CD14-positive monocyte (primary cell): ENCODE data around the gene GRIK4. TPM values are rescaled to one million over a fixed set of nuclear protein-coding genes. Genes with fewer than 3 reads are reported as not detected.

ENCODE experiments used
- DNase-seq, 3 donors: peaks; one replicate each; pipeline ENCODE4 v3.0.0-alpha.2; 2011 to 2022
- H2AFZ ChIP-seq: 2 replicates; pipeline ENCODE4 v1.6.0; 2012; ENCODE audit warnings: mild to moderate bottlenecking, low read depth, low read length, inconsistent platforms; ENCODE audit not compliant: insufficient read depth, poor library complexity, severe bottlenecking
- H3K27ac ChIP-seq, 2 donors: 1 replicate in 1 of 2; 2 replicates in 1 of 2; pipeline ENCODE4 v1.5.1; 2012 to 2013; ENCODE audit warnings: low read length in 2 of 2, control low read depth in 1 of 2, inconsistent platforms in 1 of 2, low read depth in 1 of 2, mild to moderate bottlenecking in 1 of 2
- H3K27me3 ChIP-seq, 2 donors: one replicate each; pipeline versions ENCODE4 v1.6.0 to v1.6.1; 2011 to 2013; ENCODE audit warnings: low read length in 2 of 2; ENCODE audit not compliant: control insufficient read depth in 2 of 2, insufficient read depth in 2 of 2
- H3K36me3 ChIP-seq, 2 donors: replicated peaks in 1 of 2; 1 replicate in 1 of 2; 2 replicates in 1 of 2; pipeline versions ENCODE4 v1.5.1 to v1.6.1; 2012 to 2013; ENCODE audit warnings: low read length in 2 of 2, control low read depth in 1 of 2, inconsistent platforms in 1 of 2, mild to moderate bottlenecking in 1 of 2; ENCODE audit not compliant: insufficient read depth in 2 of 2, control insufficient read depth in 1 of 2
- H3K4me1 ChIP-seq, 2 donors: 1 replicate in 1 of 2; 2 replicates in 1 of 2; pipeline versions ENCODE4 v1.5.1 to v1.6.1; 2012 to 2013; ENCODE audit warnings: low read length in 2 of 2, control low read depth in 1 of 2, inconsistent platforms in 1 of 2, mild to moderate bottlenecking in 1 of 2, moderate library complexity in 1 of 2; ENCODE audit not compliant: insufficient read depth in 2 of 2, control insufficient read depth in 1 of 2
- H3K4me2 ChIP-seq: replicated peaks from 2 replicates; pipeline ENCODE3; 2012; ENCODE audit warnings: low read length, moderate library complexity, mild to moderate bottlenecking; ENCODE audit not compliant: poor library complexity, severe bottlenecking; ENCODE audit errors: extremely low read depth
- H3K4me3 ChIP-seq, 3 experiments: fragments of 200-600 bp in 1 of 3; sonication (generic) in 1 of 3; replicated peaks in 1 of 3; 1 replicate in 2 of 3; 2 replicates in 1 of 3; pipeline ENCODE4 v1.5.1; 2011 to 2013; ENCODE audit warnings: low read length in 3 of 3, mild to moderate bottlenecking in 3 of 3, control low read depth in 2 of 3, low read depth in 2 of 3, inconsistent platforms in 1 of 3, moderate library complexity in 1 of 3
- H3K79me2 ChIP-seq: 2 replicates; pipeline ENCODE4 v1.6.0; 2012; ENCODE audit warnings: mild to moderate bottlenecking, control low read depth, inconsistent platforms, low read length, moderate library complexity; ENCODE audit not compliant: insufficient read depth
- H3K9ac ChIP-seq: 2 replicates; pipeline ENCODE4 v1.6.0; 2017; ENCODE audit warnings: low read length, mild to moderate bottlenecking; ENCODE audit not compliant: insufficient read depth, poor library complexity, severe bottlenecking
- H3K9me3 ChIP-seq, 2 donors: replicated peaks in 1 of 2; 1 replicate in 1 of 2; 2 replicates in 1 of 2; pipeline versions ENCODE4 v1.5.1 to v1.6.1; 2012 to 2013; ENCODE audit warnings: low read length in 2 of 2, control low read depth in 1 of 2; ENCODE audit not compliant: control insufficient read depth in 1 of 2, insufficient read depth in 1 of 2
- H4K20me1 ChIP-seq: 2 replicates; pipeline ENCODE4 v1.6.0; 2012; ENCODE audit warnings: mild to moderate bottlenecking, low read length, control low read depth, moderate library complexity; ENCODE audit not compliant: insufficient read depth
- H3K27ac Mint-ChIP-seq, 7 donors: one replicate each; pipeline ENCODE4 v1.8.0; 2020; ENCODE audit warnings: mild to moderate bottlenecking in 7 of 7, mixed read lengths in 7 of 7, moderate library complexity in 6 of 7, inconsistent platforms in 2 of 7
- H3K27me3 Mint-ChIP-seq, 3 donors: one replicate each; pipeline ENCODE4 v1.8.0; 2021 to 2022; ENCODE audit warnings: low read depth in 3 of 3, mild to moderate bottlenecking in 3 of 3, mixed read lengths in 3 of 3, moderate library complexity in 3 of 3, inconsistent platforms in 1 of 3
- H3K36me3 Mint-ChIP-seq, 2 donors: one replicate each; pipeline ENCODE4 v1.8.0; 2020; ENCODE audit warnings: mixed read lengths in 2 of 2, inconsistent platforms in 1 of 2, mild to moderate bottlenecking in 1 of 2
- H3K4me1 Mint-ChIP-seq: one replicate; pipeline ENCODE4 v1.8.0; 2020; ENCODE audit warnings: mild to moderate bottlenecking, mixed read lengths
- H3K4me3 Mint-ChIP-seq, 2 donors: one replicate each; pipeline ENCODE4 v1.8.0; 2020; ENCODE audit warnings: mild to moderate bottlenecking in 2 of 2, mixed read lengths in 2 of 2, moderate library complexity in 1 of 2
- H3K9me3 Mint-ChIP-seq, 7 donors: one replicate each; pipeline ENCODE4 v1.8.0; 2020 to 2022; ENCODE audit warnings: mixed read lengths in 7 of 7, mild to moderate bottlenecking in 6 of 7, moderate library complexity in 6 of 7, inconsistent platforms in 2 of 7
- WGBS: methylation state at CpG from one replicate; pipeline ENCODE4 v1.1.5; 2013; ENCODE audit warnings: missing lambda C conversion rate; ENCODE audit not compliant: insufficient coverage; 5-methylcytosine and 5-hydroxymethylcytosine counted together
- intact Hi-C, 2 donors: fragments of 100-400 bp; cut with micrococcal nuclease; formaldehyde crosslinking; loops; one replicate each; pipeline versions ENCODE4 v1.15.0 to v1.15.1; 2023
- polyA plus RNA-seq, 3 donors: library from polyadenylated mRNA; depleted of rRNA in 1 of 3; unstranded in 2 of 3; stranded (reverse) in 1 of 3; fragments of 300-500 nt in 2 of 3; fragments of >200 nt in 1 of 3; fragmentation: Illumina TruSeq in 2 of 3; gene quantifications; 1 replicate in 2 of 3; 2 replicates in 1 of 3; pipeline ENCODE4 v1.2.3, GENCODE V29; 2012 to 2021
- TF ChIP-seq, protein P1 (sequence below): fragments of 200-600 bp; IDR thresholded peaks from one replicate; pipeline ENCODE4 v1.8.0; 2022; ENCODE audit warnings: antibody characterized with exemption, mild to moderate bottlenecking

Gene GRIK4
- polyA plus RNA-seq, 3 donors, result not detected

DNA sequence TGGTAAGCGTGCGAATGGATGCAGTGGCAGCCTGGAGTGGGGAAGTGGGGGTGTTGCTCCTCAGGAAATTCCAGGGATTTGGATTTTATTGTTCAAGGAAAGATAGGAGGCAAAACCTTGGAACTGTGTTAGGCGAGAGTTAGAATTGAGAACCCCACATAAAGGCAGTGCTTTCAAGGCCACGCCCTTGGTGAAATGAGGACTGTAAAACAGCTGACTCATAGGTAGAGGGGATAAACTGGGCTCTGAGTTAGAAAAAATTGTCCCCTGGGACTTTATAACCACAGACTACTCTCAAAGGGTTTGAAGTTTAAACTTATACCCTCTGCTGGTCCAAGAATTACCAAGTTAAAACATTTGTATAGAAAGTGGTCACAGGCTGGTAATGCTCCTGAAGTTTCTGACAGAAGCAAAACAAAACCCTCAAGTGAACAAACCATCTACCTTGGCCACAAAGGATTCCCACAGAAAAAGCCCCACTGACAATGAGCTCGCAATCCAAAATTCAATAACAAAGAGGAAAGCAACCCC is 262.0 kb downstream of the GRIK4 start:
- TF ChIP-seq, protein P1, sequence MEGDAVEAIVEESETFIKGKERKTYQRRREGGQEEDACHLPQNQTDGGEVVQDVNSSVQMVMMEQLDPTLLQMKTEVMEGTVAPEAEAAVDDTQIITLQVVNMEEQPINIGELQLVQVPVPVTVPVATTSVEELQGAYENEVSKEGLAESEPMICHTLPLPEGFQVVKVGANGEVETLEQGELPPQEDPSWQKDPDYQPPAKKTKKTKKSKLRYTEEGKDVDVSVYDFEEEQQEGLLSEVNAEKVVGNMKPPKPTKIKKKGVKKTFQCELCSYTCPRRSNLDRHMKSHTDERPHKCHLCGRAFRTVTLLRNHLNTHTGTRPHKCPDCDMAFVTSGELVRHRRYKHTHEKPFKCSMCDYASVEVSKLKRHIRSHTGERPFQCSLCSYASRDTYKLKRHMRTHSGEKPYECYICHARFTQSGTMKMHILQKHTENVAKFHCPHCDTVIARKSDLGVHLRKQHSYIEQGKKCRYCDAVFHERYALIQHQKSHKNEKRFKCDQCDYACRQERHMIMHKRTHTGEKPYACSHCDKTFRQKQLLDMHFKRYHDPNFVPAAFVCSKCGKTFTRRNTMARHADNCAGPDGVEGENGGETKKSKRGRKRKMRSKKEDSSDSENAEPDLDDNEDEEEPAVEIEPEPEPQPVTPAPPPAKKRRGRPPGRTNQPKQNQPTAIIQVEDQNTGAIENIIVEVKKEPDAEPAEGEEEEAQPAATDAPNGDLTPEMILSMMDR, result no peak
- H3K4me3 Mint-ChIP-seq, result no peak overlapping the region
- H3K27ac Mint-ChIP-seq, result no peak overlapping the region
- no peak overlapping the region for H3K4me2 ChIP-seq
- H2AFZ ChIP-seq, result no peak overlapping the region
- H3K4me1 Mint-ChIP-seq, result no peaks in the 10 kb centered on the region
- H3K9ac ChIP-seq, result no peak overlapping the region
- H3K27ac ChIP-seq, result no peak overlapping the region
- H4K20me1 ChIP-seq, result no peaks in the 10 kb centered on the region
- peaks cover 5 to 12% (median 9%) of the 10 kb centered on the region in 3 donors for H3K27me3 Mint-ChIP-seq
- H3K9me3 ChIP-seq, result no peaks in the 10 kb centered on the region
- H3K4me1 ChIP-seq, result no peaks in the 10 kb centered on the region
- DNase-seq, result no peak
- peaks cover 0 to 11% (median 2%) of the 10 kb centered on the region in 7 donors for H3K9me3 Mint-ChIP-seq
- 84% methylated on average over 4 of the region's 5 CpGs for WGBS
- no peaks in the 10 kb centered on the region for H3K79me2 ChIP-seq
- H3K27me3 ChIP-seq, result no peaks in the 10 kb centered on the region
- intact Hi-C loops, result no loop called here
- no peaks in the 10 kb centered on the region for H3K36me3 ChIP-seq
- no peak overlapping the region for H3K4me3 ChIP-seq
- H3K36me3 Mint-ChIP-seq, result no peaks in the 10 kb centered on the region

DNA sequence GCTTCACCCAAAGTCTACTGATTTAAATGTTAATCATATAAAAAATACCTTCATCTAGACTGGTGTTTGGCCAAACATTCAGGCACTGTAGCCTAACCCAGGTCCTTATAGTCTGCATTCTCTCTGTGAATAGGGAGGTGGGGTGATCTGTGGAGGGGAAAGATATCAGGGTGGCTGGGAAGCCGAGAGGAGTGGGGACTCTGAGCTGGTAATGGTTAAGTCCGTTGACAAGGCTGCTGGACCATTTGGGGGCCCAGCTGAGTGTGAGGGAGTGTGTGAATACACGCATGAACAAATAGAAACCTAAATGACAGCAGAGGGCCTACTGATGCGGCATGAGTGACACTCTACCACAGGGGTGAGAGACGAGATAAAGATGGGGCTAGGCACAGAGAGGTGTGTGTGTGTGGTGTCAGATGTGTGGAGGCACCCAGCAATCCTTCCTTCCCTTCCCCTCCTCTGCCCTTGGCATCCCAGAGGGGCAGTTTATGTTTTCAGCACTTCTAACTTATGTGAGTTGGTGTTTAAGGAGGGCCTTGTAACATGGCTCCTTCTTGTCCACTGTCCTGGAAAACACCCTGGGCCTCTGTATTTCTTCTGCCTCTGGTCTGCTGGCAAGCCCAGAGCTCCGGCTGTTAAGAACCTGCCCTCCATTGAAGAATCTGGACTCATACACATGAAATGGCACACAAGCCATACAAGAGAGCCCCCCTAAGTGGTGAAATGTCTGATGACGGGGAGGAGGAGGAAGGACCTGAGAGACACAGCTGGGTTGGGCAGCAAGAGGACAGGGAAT is 263.2 kb downstream of the GRIK4 start:
- no peak overlapping the region for H3K27ac ChIP-seq
- no peak overlapping the region for H2AFZ ChIP-seq
- no peaks in the 10 kb centered on the region for H3K27me3 ChIP-seq
- no peak overlapping the region for H3K4me2 ChIP-seq
- no peak for DNase-seq
- Mint-ChIP-seq H3K4me1 (no peaks in the 10 kb centered on the region), H3K27me3 (peaks cover 7 to 13% (median 12%) of the 10 kb centered on the region in 3 donors), H3K9me3 (peaks cover 0 to 11% (median 2%) of the 10 kb centered on the region in 7 donors), H3K4me3 (no peak overlapping the region), H3K36me3 (no peaks in the 10 kb centered on the region), H3K27ac (no peak overlapping the region)
- no peaks in the 10 kb centered on the region for H4K20me1 ChIP-seq
- H3K36me3 ChIP-seq, result no peaks in the 10 kb centered on the region
- no peaks in the 10 kb centered on the region for H3K4me1 ChIP-seq
- TF ChIP-seq, protein P1, result no peak
- H3K9ac ChIP-seq, result no peak overlapping the region
- no peaks in the 10 kb centered on the region for H3K9me3 ChIP-seq
- H3K4me3 ChIP-seq, result no peak overlapping the region
- 96% methylated on average over 4 of the region's 7 CpGs for WGBS
- intact Hi-C loops, result no loop called here
- H3K79me2 ChIP-seq, result no peaks in the 10 kb centered on the region
